GM18519 (cell line): Measurements from ENCODE around the gene C10orf62.
"Not testable (repeated sequence)": the region's sequence is repeated elsewhere in the genome, so short reads cannot be mapped to it uniquely, and the experiment has no call there.

Experiments used
- ATAC-seq: cut with Tn5 transposase; IDR thresholded peaks from one replicate; pipeline ENCODE4 v1.9.1; 2021; ENCODE audit warnings: mild to moderate bottlenecking, moderate library complexity; ENCODE audit not compliant: unreplicated experiment, low FRiP score

The C10orf62 gene, protein sequence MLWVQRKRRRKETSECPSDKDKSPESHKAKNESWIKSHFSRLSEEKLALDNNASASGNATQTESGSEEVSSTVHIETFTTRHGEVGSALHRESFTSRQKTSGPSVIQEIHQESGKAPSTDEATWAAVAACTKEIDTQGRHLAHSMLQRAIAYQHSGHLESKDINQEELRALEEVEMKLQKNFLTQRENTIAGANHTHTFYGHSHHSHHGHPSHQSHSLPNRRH

DNA sequence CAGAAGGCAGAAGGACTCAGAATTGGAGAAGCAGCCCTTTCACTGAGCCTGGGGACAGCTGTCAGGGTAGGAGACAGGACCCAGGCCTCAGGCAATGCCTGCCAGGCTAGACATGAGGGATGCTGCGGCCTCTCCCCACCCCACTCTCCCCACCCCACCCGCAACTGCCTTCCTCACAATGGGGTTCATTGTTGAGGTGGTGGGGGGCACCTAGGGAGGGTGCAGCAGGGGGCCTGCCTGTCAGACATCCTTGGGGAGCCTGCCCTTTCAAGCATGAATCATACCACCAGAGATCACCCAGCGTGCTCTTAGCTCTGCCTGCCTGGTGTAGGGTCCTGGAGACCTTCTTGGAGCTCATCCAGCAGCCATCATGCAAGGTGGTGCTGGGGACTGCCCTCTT lies at the start of gene C10orf62:
TSS of gene C10orf62 (plus strand) at position 243 of the 400 bp plus-strand sequence. CDS start 177 bp downstream, outside the sequence.
- no peak for ATAC-seq

DNA sequence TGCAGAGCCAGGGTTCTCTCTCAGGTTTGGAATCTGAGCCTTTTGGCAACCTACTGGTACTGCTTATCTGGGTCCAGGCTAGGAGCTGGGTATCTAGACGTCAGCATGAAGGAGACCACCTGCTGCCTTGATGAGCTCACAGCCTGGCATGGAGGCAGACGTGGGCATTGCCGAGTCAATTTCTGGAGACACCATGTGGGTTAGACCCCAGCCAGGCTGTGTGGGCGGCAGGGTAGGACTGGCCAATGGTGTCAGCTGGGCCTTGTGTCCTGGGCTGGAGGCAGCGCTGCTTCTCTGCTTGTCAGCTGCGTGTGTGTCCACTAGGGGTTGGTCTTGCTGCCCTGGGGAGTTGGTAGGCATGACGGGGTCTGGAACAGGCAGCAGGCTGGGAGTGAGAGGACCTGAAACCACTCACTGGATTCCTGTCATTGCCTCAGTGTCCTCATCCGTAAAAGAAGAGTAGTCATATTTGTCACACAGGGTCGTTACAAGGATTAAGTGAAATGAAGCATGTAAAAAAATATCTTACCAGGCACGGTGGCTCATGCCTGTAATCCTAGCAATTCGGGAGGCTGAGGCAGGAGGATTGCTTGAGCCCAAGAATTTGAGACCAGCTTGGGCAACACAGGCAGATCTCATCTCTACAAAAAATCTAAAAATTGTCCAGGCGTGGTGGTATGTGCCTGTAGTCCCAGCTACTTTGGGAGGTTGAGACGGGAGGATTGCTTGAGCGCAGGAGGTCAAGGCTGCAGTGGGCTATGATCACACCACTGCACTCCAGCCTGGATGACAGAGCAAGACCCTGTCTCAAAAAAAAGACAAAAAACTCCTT lies 48.6 kb upstream of the C10orf62 start:
- no peak for ATAC-seq

DNA sequence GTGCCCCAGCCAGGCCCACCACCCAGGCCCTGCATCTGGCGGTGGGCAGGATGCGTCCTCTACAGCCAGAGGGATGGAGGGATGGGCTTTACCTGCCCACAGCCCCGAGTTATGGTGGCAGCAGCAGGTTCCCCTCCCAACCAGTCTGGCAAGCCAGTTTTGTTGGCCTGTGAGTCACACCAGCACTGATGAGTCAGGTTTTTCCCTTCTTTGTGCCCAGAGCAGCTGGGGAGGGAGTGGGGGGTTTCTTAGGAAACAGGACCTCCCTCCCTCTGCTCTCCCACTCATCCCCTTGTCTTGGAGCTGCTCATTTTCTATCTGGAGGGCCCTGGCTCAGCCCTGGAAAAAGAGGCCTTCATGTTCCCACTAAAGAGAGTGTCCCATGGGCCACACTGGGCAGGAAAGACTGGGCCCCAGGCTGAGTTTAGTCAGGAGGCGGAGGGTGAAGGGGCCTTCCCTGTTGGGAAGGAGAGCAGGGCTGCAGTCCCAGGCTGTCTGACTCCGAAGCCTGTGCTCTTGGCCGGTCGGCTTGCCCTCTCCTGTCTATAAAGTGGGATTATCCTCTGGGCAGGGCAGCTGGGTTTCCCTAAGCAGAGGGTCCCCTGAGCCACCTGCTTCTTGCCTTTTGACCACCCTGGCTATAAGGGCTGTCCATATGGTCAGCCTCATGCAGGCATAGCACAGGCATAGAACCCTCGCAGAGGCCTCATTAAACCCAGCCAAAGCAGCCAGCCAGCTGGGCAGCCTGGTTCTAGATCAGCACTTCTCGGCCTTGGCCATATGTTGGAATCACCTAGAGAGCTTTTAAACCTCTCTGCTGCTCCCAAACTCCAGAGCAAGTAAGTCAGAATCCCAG lies 47.1 kb upstream of the C10orf62 start:
- ATAC-seq, result no peak

DNA sequence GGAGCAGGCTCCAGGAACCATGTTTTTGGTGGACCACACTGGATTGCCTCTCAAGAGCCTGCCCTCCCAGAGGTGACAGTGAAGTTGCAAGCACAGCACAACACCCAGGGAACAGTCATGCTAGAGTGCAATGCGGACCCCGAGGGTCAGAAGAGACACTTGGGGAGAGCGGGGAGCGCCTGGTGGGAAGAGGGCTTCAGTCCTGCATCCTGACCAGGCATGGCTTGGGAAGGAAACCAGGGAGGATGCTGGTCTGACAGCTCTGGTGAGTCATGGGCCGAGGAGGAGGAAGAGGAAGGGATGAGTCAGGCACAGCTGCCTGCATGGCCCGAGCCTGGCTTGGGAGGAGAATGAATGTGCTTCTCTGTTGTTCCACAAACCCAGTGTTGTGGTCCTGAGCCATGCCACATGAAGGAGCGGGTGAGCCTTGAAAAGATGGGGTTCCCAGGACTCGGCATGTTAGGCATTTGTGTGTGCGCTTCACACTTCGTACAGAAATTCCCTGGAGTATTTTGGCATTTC lies 46.4 kb upstream of the C10orf62 start:
- ATAC-seq, result no peak

DNA sequence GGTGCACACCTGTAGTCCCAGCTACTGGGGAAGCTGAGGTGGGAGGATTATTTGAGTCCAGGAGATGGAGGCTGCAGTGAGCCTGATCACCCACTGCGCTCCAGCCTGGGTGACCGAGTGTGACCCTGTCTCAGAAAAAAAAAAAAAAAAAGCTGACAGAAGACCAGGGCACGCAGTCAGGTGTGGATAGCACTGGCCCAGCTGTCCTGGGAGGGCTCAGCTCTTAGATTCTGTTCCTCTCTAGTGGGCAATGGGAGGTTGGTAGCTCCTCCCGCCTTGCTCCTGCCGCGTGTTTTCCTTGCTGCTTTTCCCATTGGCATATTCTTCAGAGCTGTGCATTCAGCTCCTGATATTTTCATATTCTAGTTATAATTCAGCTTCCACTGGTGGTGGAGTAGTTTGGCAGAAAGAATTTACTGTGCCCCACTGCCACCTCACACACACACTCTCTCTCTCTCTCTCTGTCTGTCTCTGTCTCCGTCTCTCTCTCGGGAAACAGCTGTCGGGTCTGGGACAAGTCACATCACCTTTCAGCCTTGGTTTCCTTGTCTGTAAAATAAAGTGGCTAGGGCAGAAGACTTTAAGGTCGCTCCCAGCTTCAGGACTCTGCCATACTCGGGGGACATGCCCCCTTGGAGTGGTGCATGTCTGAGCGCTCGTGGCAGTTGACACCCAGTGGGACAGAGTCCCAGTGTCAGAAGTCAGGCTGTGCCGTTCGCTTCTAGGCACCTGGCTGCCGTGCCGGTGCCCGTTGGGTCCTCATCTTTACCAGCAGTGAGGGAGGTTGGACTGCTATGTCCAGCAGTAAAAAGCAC lies 42.9 kb upstream of the C10orf62 start:
- ATAC-seq, result no peak

DNA sequence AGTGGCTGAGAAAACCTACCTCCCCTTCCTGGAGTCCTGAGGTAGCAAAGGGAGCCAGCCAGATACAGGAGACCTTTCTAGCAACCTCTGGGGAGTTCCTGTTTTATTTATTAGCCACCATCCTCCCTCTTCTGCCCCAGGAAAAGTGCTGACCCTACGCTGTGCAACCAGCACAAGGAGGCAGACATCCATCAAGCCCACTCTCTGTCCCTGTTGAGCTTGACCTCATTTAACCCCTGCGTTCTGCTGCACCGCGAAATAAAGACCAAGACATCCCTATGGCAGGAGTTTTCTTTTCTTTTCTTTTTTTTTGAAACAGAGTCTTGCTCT lies 42.3 kb upstream of the C10orf62 start:
- no peak for ATAC-seq

DNA sequence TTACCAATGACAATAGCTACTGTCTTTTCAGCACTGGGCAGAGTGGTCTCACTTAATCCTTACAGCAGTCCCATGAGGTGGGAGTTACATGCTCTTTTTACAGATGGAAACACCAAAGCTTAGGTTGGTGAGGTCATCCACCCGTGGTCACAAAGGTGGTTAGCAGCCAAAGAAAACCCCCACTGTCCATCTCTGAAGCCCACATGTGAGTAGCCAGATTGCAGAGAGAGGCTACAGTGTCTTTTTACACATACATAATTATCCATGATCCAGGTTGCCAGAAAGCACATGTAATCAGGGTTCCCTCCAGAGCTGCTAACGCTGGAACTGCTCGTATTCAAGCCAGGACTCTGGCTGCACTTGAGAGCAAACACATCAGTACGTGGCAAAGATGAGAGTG lies 41.6 kb upstream of the C10orf62 start:
- no peak for ATAC-seq

DNA sequence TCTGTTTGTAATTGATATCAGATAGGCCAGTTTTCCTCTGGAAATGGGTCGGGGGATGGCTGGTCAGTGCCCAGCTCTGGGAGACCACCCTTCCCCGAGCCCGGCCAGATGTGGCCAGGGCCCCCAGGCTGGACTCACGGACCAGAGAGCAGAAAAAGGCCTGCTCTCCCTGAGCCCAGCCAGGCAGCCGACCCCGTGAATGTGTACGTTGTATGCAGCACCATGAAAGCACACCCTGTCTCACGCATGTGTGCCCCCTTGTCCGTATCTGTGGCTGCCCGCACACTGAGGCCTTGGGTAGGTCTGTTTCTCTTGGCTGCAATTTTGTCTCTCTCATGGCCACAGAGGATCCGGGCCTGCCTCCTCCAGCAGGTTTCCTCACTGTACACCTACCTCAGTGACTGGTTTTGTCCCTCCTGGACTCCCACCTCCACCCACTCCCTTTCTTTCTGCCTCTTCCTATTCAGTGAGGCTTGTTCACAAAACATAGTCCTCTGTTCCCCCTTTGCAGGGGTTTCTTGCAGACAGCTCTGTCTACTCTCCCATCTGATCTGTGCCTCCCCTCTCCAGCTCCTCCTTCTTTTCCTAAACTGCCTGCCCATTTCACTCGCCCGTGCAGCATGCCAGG lies 40.6 kb upstream of the C10orf62 start:
- no peak for ATAC-seq

DNA sequence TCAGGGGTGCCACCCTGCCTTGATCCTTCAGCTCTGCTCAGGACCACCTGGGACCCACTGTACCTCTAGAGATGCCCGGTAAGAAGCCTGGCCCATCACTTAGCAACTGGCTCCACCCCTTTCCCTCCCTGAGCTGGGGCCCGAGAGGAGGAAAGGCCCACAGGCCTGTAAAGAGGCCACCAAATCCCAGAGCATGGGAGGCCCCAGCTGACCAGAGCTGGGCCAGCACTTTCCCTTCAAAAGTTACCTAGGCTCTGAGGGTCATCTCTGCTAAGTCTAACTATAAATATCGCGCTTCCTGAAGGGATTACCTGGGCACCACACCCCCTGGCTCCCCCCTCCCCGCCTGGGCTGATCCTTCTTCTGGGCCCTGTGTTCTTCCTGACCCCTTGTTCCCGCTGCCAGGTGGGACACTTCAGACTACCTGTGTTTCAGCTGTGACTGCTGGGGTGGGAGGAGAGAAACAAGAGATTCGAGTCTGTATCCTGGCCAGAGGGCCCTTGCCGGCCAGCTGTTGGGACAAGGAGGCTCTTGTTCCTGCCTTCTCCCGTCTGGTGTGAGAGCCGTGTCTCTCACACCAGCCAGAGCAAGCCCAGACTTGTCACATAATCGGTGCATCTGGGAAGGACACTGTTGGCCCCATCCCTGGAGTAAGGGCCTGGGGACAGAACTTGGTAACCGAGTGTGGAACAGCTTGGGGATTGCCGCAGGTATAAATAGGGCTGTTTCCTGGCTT lies 39.8 kb upstream of the C10orf62 start:
- ATAC-seq, result no peak

DNA sequence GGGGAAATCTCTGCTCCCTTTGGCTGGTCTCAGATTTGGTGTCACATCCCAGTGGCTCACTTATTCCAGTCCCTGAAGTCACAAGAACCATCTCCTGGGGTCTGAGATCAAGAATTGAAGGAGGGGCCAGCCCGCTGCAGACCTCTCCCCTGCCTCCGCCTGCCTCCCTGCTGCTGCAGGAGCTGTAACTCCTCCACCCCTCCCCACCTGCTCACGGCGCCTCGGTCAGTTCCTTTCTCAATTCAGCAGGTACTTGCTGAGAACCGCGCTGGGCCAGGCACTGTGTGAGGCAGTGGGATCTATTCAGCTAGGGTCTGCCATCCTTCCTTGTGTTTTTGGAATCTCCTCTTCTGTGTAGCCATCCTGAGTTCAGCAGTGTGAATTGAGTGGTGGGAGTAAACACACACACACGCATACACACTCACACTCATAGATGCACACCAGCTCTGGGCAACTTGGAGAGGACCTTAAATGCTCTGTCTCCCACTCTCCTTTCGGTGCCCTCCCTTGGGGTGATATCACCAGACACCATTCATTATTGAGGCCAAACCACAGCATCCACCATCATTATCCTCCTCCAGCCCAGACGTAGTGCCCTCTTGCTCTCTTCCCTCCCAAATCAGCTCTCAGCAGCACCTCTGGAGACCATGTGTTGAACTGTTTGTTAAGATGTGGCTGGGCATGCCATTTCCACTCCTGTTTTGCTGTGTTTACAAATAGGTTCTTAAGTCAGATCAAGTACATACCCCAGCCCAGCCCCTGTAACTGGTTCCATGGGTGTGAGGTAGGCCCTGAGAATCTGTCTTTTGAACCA lies 39.0 kb upstream of the C10orf62 start:
- ATAC-seq, result no peak

DNA sequence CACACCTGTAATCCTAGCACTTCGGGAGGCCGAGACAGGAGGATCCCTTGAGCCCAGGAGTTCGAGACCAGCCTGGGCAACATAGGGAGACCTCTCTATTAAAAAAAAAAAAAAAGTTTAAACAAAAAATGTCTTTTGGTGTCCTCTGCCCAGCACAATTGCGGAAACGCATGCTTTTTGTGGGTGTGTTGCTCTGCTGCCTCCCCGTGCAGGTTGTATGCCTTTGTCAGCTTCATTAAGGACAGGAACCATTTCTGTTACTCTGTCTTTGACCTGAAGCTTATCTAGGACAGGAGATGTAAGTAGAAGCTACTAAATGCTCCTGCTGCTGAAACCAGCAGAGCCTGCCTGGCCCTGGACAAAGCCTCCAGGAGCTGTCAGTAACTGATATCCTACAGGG lies 38.2 kb upstream of the C10orf62 start:
- no peak for ATAC-seq

DNA sequence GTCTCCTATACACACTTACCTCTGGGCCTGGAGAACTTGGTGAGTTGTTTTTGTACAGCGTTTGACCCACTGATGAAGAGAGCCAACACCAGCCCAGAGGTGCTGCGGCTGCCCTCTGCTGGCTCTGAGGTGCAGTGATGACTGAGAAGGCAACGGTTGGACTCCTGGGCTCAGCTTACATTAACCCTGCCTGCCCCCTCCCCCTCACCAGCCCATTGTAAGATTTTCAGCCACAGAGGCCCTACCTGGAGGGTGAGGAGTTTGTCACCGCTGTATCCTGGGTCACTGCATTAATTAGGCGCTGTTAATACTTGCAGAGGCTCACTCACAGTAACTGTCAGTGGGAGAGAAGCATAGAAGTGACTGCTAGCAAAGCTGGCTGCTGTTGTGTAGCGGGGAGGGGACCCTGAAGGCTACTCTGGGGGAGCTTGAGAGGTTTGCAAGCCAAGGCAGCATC lies 35.9 kb upstream of the C10orf62 start:
- peak; percentile 51 for ATAC-seq

DNA sequence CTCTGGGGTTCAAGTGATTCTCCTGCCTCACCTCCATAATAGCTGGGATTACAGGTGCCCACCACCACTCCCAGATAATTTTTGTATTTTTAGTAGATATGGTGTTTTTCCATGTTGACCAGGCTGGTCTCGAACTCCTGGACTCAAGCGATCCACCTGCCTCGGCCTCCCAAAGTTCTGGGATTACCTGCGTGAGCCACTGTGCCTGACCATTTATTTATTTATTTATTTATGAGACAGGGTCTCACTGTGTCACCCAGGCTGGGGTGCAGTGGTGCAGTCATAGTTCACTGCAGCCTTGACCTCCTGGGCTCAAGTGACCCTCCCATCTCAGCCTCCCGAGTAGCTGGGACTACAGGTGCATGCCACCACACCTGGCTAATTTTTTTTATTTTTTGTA lies 35.2 kb upstream of the C10orf62 start:
- not testable (repeated sequence) for ATAC-seq

DNA sequence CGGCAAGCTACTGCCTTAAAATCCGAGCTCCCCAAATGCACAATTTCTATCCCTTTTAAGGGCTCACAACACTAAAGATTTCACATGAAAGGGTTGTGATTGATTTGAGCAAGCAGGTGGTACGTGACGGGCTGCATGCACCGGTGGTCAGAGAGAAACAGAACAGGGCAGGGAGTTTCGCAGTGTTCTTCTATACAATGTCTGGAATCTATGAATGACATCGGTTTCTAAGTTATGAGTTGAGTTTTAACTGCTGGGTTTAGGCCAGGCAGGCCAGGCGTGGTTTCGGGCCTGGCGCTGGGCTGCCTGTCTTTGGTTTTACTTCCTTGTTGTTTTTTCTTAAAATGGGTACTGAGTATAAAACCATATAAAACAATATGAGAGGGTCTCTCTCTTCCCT lies 34.0 kb upstream of the C10orf62 start:
- ATAC-seq, result not testable (repeated sequence)

DNA sequence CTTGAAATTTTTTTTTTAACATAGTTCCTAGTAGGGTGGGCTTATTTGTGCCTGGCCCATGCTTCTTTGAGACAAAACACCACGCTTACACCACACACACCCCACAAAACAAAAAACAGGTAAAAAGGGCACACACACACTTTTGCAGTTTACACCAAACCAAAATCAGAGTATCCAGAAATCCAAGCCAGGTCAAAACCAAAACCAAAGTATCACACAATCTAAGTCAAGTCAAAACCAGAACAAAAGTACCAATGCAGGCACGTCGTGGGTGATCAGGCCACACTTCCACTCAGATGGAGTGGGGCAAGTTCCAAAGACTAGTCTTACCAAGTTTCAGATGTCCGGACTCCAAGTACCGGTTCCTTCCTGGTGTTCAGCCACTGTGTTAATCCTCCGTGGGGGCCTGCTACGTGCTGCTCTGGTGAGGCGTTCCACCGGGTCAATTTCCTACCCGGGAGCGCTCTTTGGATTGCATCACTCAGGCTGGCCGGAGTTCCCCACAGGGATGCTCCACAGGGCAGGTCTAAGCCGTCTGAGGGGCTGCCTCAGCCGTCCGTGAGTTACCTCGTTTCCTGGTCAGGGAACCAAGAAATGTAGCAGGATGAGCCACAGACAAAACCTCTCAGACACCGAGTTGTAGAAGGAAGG lies 28.7 kb upstream of the C10orf62 start:
- not testable (repeated sequence) for ATAC-seq

DNA sequence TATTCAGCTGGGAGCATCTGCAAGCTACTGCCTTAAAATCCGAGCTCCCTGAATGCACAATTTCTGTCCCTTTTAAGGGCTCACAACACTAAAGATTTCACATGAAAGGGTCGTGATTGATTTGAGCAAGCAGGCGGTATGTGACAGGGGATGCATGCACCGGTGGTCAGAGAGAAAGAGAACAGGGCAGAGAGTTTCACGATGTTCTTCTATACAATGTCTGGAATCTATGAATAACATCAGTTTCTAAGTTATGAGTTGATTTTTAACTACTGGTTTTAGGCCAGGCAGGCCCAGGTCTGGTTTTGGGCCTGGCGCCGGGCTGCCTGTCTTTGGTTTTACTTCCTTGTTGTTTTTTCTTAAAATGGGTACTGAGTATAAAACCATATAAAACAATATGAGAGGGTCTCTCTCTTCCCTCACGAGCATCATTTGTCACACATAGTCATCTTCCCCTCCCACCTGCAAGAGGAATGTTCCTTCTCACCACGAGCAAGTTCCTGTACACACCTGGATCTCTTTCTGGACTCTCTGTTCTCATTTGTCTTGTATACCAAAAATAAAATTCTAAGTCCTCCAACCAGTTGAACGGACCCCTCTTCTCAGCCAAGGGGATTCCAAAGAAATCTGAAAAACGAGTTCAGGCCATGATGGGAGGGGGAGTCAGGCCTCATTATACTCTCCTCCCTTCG lies 28.0 kb upstream of the C10orf62 start:
- not testable (repeated sequence) for ATAC-seq

DNA sequence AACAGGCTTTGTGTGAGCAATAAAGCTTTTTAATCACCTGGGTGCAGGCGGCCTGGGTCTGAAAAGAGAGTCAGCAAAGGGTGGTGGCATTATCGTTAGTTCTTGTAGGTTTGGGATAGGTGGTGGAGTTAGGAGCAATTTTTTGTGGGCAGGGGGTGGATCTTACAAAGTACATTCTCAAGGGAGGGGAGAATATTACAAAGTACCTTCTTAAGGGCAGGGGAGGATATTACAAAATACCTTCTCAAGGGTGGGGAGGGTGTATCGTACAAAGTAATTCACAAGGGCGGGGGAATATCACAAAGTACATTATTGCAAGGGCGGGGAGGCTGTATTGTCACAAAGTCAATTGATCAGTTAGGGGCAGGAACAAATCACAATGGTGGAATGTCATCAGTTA lies 27.2 kb upstream of the C10orf62 start:
- not testable (repeated sequence) for ATAC-seq
